Naive thymus-derived CD4-positive, alpha-beta T cell (primary cell): ENCODE measurements around the gene RIBC1. TPM values are rescaled to one million over a fixed set of nuclear protein-coding genes. Genes with fewer than 3 reads are reported as not detected.

Experiments
- ATAC-seq: fragments of 150-1000 bp; cut with Tn5 transposase; 2 replicates; pipeline ENCODE4 v1.10.0; 2021; ENCODE audit warnings: mild to moderate bottlenecking, moderate library complexity
- CTCF ChIA-PET: fragments of 350-600 bp; sonication (Branson Sonifier 250); formaldehyde crosslinking; loops from one replicate; lab custom pipeline; 2021; ENCODE audit warnings: antibody characterized with exemption; lab: Charles Lee
- POLR2A ChIA-PET: fragments of 350-600 bp; sonication (Branson Sonifier 250); formaldehyde crosslinking; loops from one replicate; lab custom pipeline; 2021; ENCODE audit warnings: antibody characterized with exemption, inconsistent platforms; lab: Charles Lee
- DNase-seq, 9 donors: peaks; one replicate each; pipeline versions ENCODE4 v3.0.0 to v3.0.0-alpha.2; 2020 to 2022; ENCODE audit warnings: mixed read lengths in 1 of 9
- H3K27ac ChIP-seq: one replicate; pipeline ENCODE4 v1.7.0; 2013; ENCODE audit warnings: mild to moderate bottlenecking, low read depth, low read length, moderate library complexity
- H3K27me3 ChIP-seq, 2 donors: one replicate each; pipeline ENCODE4 v1.7.0; 2013; ENCODE audit warnings: low read length in 2 of 2, mild to moderate bottlenecking in 2 of 2, moderate library complexity in 2 of 2; ENCODE audit not compliant: control insufficient read depth in 2 of 2, insufficient read depth in 2 of 2
- H3K36me3 ChIP-seq, 3 experiments: 1 replicate in 2 of 3; 2 replicates in 1 of 3; pipeline ENCODE4 v1.7.0; 2013; ENCODE audit warnings: low read length in 3 of 3, mild to moderate bottlenecking in 3 of 3, moderate library complexity in 1 of 3; ENCODE audit not compliant: insufficient read depth in 3 of 3, control insufficient read depth in 2 of 3
- H3K4me1 ChIP-seq, 2 donors: one replicate each; pipeline ENCODE4 v1.7.0; 2013; ENCODE audit warnings: low read length in 2 of 2, mild to moderate bottlenecking in 2 of 2, moderate library complexity in 1 of 2; ENCODE audit not compliant: control insufficient read depth in 2 of 2, insufficient read depth in 2 of 2
- H3K4me3 ChIP-seq: 2 replicates; pipeline ENCODE4 v1.7.0; 2013; ENCODE audit warnings: mild to moderate bottlenecking, low read length
- H3K9me3 ChIP-seq, 3 experiments: 1 replicate in 2 of 3; 2 replicates in 1 of 3; pipeline ENCODE4 v1.7.0; 2013; ENCODE audit warnings: low read length in 3 of 3; ENCODE audit not compliant: control insufficient read depth in 2 of 3
- H3K27ac Mint-ChIP-seq, 9 donors: one replicate each; pipeline ENCODE4 v1.8.0; 2020 to 2022; ENCODE audit warnings: mixed read lengths in 9 of 9, mild to moderate bottlenecking in 8 of 9, moderate library complexity in 5 of 9, inconsistent platforms in 2 of 9
- H3K27me3 Mint-ChIP-seq, 5 donors: one replicate each; pipeline ENCODE4 v1.8.0; 2021 to 2022; ENCODE audit warnings: mixed read lengths in 5 of 5, mild to moderate bottlenecking in 1 of 5
- H3K36me3 Mint-ChIP-seq, 5 donors: one replicate each; pipeline ENCODE4 v1.8.0; 2020 to 2022; ENCODE audit warnings: mixed read lengths in 5 of 5, mild to moderate bottlenecking in 3 of 5, inconsistent platforms in 1 of 5
- H3K4me1 Mint-ChIP-seq, 7 donors: one replicate each; pipeline ENCODE4 v1.8.0; 2020 to 2022; ENCODE audit warnings: mixed read lengths in 7 of 7, mild to moderate bottlenecking in 3 of 7, inconsistent platforms in 1 of 7
- H3K4me3 Mint-ChIP-seq, 10 donors: one replicate each; pipeline ENCODE4 v1.8.0; 2020 to 2022; ENCODE audit warnings: mild to moderate bottlenecking in 10 of 10, mixed read lengths in 10 of 10, moderate library complexity in 6 of 10, inconsistent platforms in 2 of 10
- H3K9me3 Mint-ChIP-seq, 11 donors: one replicate each; pipeline ENCODE4 v1.8.0; 2020 to 2022; ENCODE audit warnings: mixed read lengths in 11 of 11, mild to moderate bottlenecking in 4 of 11, inconsistent platforms in 1 of 11, moderate library complexity in 1 of 11
- intact Hi-C, 2 donors: fragments of 100-400 bp; cut with micrococcal nuclease; formaldehyde crosslinking; loops; one replicate each; pipeline ENCODE4 v1.15.1; 2023
- polyA plus RNA-seq, 2 donors: library from polyadenylated mRNA; unstranded; fragments of 300-500 nt; fragmentation: Illumina TruSeq; gene quantifications; one replicate each; pipeline ENCODE4 v1.2.3, GENCODE V29; 2021
- total RNA-seq, 6 experiments: library from RNA in 5 of 6; stranded (reverse) in 5 of 6; gene quantifications; 1 replicate in 5 of 6; 2 replicates in 1 of 6; pipeline ENCODE4 v1.2.3 and lab custom pipeline; 2021 to 2026

The RIBC1 gene
- total and polyA plus RNA-seq, 7 experiments from 2014 or later: 0.26 to 2.4 (median 1.4) TPM

DNA sequence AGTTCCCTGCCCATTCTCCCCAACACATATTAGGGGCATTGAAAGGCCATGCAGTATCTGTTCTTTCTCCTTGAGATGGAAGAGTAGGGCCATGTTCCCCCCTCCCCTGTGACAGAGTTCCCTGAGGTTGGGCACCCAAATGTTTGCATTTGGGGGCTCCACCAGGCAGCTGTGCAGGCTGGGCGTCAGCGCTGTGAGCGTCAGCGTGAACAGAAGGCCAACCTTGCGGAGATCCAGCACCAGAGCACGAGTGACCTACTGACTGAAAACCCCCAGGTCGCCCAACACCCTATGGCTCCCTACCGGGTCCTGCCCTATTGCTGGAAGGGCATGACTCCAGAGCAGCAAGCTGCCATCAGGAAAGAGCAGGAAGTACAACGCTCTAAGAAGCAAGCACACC lies 7.6 kb downstream of the RIBC1 start:
- H3K27me3 Mint-ChIP-seq: no peaks in the 10 kb centered on the region
- H3K4me3 Mint-ChIP-seq: peak overlapping the region in 2 of 10 donors; percentile 14 to 48
- no peaks in the 10 kb centered on the region for H3K9me3 ChIP-seq
- no peaks in the 10 kb centered on the region for H3K9me3 Mint-ChIP-seq
- intact Hi-C loops: no loop called here
- H3K36me3 ChIP-seq: peaks cover 0 to 16% (median 0%) of the 10 kb centered on the region in 3 experiments
- peak overlapping the region in 1 of 9 donors; percentile 40 for H3K27ac Mint-ChIP-seq
- CTCF ChIA-PET: no interaction called here
- DNase-seq (no peak), ATAC-seq (no peak)
- peaks cover 0 to 11% of the 10 kb centered on the region in 2 donors for H3K4me1 ChIP-seq
- peaks cover 9 to 15% (median 13%) of the 10 kb centered on the region in 7 donors for H3K4me1 Mint-ChIP-seq
- no peak overlapping the region for H3K4me3 ChIP-seq
- POLR2A ChIA-PET: interaction anchor here (0.9 kb wide), 1 partner anchor 143 kb away, joined by 3 read pairs; no protein-coding TSS in a partner anchor
- H3K27ac ChIP-seq: no peak overlapping the region
- peaks cover 0 to 6% (median 3%) of the 10 kb centered on the region in 5 donors for H3K36me3 Mint-ChIP-seq
- H3K27me3 ChIP-seq: no peaks in the 10 kb centered on the region

GRCh38 chrX:53433651-53434639 lies 11.3 kb downstream of the RIBC1 start, which contains the start of gene HSD17B10:
TSS of gene HSD17B10 (minus strand) at chrX:53434370. CDS start at chrX:53434345, 25 bp downstream.
- Mint-ChIP-seq H3K4me3 (peak within 1 kb of the TSS; percentile 83 to 99 (median 94)), H3K9me3 (no peaks in the 10 kb centered on the region), H3K27me3 (no peaks in the 10 kb centered on the region), H3K36me3 (peaks cover 0 to 6% (median 3%) of the 10 kb centered on the region in 5 donors), H3K4me1 (peaks cover 8 to 32% (median 15%) of the 10 kb centered on the region in 7 donors), H3K27ac (peak within 1 kb of the TSS; percentile 85 to 99 (median 94))
- Histone ChIP-seq H3K4me1 (peaks cover 0 to 11% of the 10 kb centered on the region in 2 donors), H3K36me3 (peaks cover 0 to 16% (median 0%) of the 10 kb centered on the region in 3 experiments), H3K27me3 (no peaks in the 10 kb centered on the region), H3K27ac (peak within 1 kb of the TSS; percentile 82), H3K9me3 (no peaks in the 10 kb centered on the region), H3K4me3 (peak within 1 kb of the TSS; percentile 76)
- DNase-seq: peak; percentile 70 to 84 (median 81)
- intact Hi-C loops: loop anchor here (1.0 kb wide), 2 partner anchors 12 to 341 kb away; partner anchors contain the start of genes RIBC1 (in 2 of the 2) and SMC1A (in 2 of the 2)
- ChIA-PET CTCF (interaction anchor here (0.7 to 3.0 kb wide), 4 partner anchors 11 to 212 kb away, joined by 3 to 10 read pairs (median 4); partner anchors contain the start of genes RIBC1 and SMC1A), POLR2A (interaction anchor here (1.0 to 3.6 kb wide), 3 partner anchors 11 to 146 kb away, joined by 3 to 20 read pairs (median 17); partner anchors contain the start of genes RIBC1 and SMC1A)
- ATAC-seq: peak; percentile 99

DNA sequence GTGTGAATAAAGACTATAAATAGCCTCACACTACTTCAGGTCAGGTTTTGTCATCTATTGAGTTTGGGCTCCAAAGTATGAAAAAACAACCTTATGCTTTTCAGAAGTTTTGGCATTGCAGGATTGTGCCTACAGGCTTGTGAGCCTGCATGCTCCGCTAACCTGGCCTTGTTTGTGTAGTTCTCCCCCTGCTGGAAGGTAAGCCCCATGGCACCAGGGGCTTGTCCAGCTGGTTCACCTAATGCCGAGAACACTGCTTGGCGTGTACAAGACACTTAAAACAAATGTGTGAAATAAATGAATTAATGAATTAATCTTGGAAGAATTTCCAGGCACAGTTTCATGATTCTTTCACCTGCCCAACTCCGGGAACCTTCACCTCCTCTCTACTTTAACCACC lies 13.3 kb downstream of the RIBC1 start:
- Histone ChIP-seq H3K4me1 (peaks cover 0 to 13% of the 10 kb centered on the region in 2 donors), H3K27me3 (no peaks in the 10 kb centered on the region), H3K36me3 (peaks cover 0 to 13% (median 0%) of the 10 kb centered on the region in 3 experiments), H3K27ac (no peak overlapping the region), H3K4me3 (no peak overlapping the region), H3K9me3 (no peaks in the 10 kb centered on the region)
- ChIA-PET CTCF (interaction anchor here (0.6 to 3.0 kb wide), 5 partner anchors 13 to 148 kb away, joined by 3 to 10 read pairs (median 4); partner anchors contain the start of genes RIBC1 and SMC1A), POLR2A (interaction anchor here (3.6 kb wide), 1 partner anchor 13 kb away, joined by 20 read pairs; the partner anchor contains the start of genes RIBC1 and SMC1A)
- intact Hi-C loops: loop anchor here (1.0 to 5.0 kb wide), 4 partner anchors 34 to 151 kb away; no protein-coding TSS in a partner anchor
- Mint-ChIP-seq H3K9me3 (no peaks in the 10 kb centered on the region), H3K36me3 (peaks cover 0 to 6% (median 3%) of the 10 kb centered on the region in 5 donors), H3K4me3 (no peak overlapping the region), H3K4me1 (peaks cover 11 to 42% (median 21%) of the 10 kb centered on the region in 7 donors), H3K27ac (peak overlapping the region in 1 of 9 donors; percentile 38), H3K27me3 (peaks cover 0 to 6% (median 4%) of the 10 kb centered on the region in 5 donors)
- ATAC-seq (peak; percentile 77), DNase-seq (peak; percentile 17 to 75 (median 61))

DNA sequence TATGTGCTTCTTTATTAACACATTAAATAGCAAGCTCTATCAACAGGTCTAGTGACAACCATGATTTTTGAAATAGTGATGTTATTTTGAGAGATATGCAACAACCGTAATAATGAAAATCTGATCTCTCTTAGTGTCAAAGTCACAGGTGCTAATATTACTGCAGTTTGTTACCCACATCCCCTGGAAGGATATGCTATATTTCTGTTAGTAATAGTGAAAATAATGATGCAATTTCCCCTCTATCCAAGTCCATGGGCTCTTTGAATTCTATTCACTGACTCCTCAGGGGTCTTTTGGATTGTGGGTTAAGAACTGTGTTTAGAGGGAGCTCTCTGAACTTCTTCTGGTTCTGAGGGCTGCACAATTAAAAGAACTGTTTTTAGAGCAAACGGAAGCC lies 14.5 kb downstream of the RIBC1 start:
- DNase-seq: no peak
- Histone ChIP-seq H3K27me3 (no peaks in the 10 kb centered on the region), H3K9me3 (no peaks in the 10 kb centered on the region), H3K4me3 (no peak overlapping the region), H3K27ac (no peak overlapping the region), H3K4me1 (peaks cover 0 to 16% of the 10 kb centered on the region in 2 donors), H3K36me3 (peaks cover 0 to under 1% (median 0%) of the 10 kb centered on the region in 3 experiments)
- CTCF ChIA-PET: interaction anchor here (0.8 to 3.0 kb wide), 3 partner anchors 15 to 136 kb away, joined by 3 to 10 read pairs (median 6); partner anchors contain the start of genes RIBC1 and SMC1A
- Mint-ChIP-seq H3K4me3 (no peak overlapping the region), H3K27ac (no peak overlapping the region), H3K4me1 (peaks cover 11 to 50% (median 25%) of the 10 kb centered on the region in 7 donors), H3K27me3 (peaks cover 0 to 6% (median 4%) of the 10 kb centered on the region in 5 donors), H3K36me3 (peaks cover 0 to 4% (median 0%) of the 10 kb centered on the region in 5 donors), H3K9me3 (no peaks in the 10 kb centered on the region)
- no peak for ATAC-seq
- POLR2A ChIA-PET: interaction anchor here (3.6 kb wide), 1 partner anchor 14 kb away, joined by 20 read pairs; the partner anchor contains the start of genes RIBC1 and SMC1A
- intact Hi-C loops: loop anchor here in 1 of 2 donors (5.0 kb wide), 1 partner anchor 35 kb away; no protein-coding TSS in a partner anchor

GRCh38 chrX:53438174-53438831 lies 15.6 kb downstream of the RIBC1 start:
- Histone ChIP-seq H3K36me3 (no peaks in the 10 kb centered on the region), H3K4me3 (no peak overlapping the region), H3K27me3 (no peaks in the 10 kb centered on the region), H3K27ac (no peak overlapping the region), H3K4me1 (peaks cover 0 to 16% of the 10 kb centered on the region in 2 donors), H3K9me3 (no peaks in the 10 kb centered on the region)
- H3K4me1 Mint-ChIP-seq: peaks cover 11 to 49% (median 25%) of the 10 kb centered on the region in 7 donors
- ChIA-PET CTCF (no interaction called here), POLR2A (no interaction called here)
- no peak for ATAC-seq
- peaks cover 0 to 3% (median 0%) of the 10 kb centered on the region in 5 donors for H3K36me3 Mint-ChIP-seq
- DNase-seq: no peak
- H3K27me3 Mint-ChIP-seq: peaks cover 0 to 6% (median 4%) of the 10 kb centered on the region in 5 donors
- H3K4me3 Mint-ChIP-seq: no peak overlapping the region
- no peak overlapping the region for H3K27ac Mint-ChIP-seq
- H3K9me3 Mint-ChIP-seq: no peaks in the 10 kb centered on the region
- intact Hi-C loops: loop anchor here in 1 of 2 donors (5.0 kb wide), 1 partner anchor 36 kb away; no protein-coding TSS in a partner anchor
